ENCODE results near the gene PAK3.

The PAK3 gene

DNA sequence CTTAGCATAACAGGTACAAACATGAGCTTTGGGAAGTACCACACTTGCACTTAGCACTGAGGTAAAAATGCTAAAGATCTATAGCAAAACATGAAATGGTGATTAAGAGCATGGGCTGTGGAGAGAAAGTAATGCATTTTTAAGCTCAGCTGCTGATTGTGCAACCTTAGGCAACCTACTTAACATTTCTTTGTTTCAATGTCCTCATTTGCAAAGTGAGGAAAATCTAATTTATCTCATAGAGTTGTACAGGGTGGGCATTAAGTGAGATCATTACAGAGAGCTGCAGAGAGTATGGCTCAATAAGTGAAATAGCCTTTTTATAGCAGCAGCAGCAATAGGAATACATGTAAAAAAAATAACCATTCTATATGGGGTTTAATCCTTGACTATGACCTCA, 87.0 kb downstream of the PAK3 start:
- H3K9ac ChIP-seq (ENCODE audit: insufficient read length): no peak overlapping the region
- DNase-seq (ENCODE audit: low read depth, low spot score): no peak
- H3K9me3 ChIP-seq (ENCODE audit: low read depth, low read length): no peaks in the 10 kb centered on the region
- no peak for TF ChIP-seq FOXP2 (optimal IDR thresholded peaks at IDR 0.05; ENCODE audit: control extremely low read depth, extremely low read length, insufficient read depth)
- TF ChIP-seq EZH2 (IDR thresholded peaks at IDR 0.05): no peak
- no peak for TF ChIP-seq POLR2AphosphoS5 (IDR thresholded peaks at IDR 0.05; ENCODE audit: borderline replicate concordance, low read depth, low read length)
- H3K27ac ChIP-seq: no peak overlapping the region
- H3K4me3 ChIP-seq: no peak overlapping the region
- H3K36me3 ChIP-seq (ENCODE audit: insufficient read depth, low read length): no peaks in the 10 kb centered on the region

DNA sequence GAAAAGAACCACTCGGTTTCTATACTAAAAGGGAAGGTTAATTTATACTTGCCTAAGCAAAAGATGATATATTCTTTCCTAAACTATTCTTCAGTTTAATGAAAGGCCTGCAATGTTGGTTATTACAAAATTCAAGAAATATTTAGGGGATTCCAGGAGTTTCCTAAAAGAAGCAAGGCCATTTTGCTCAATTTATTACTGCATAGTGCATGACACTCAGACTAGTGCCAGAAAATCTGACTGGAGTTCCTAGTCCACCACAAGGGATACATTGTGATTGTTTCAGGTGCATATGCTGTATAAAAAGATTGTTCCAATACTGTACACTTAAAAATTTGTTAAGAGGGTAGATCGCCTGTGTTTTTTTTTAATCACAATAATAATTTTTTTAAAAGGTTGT, 95.6 kb downstream of the PAK3 start:
- DNase-seq (ENCODE audit: low read depth, low spot score): no peak
- Histone ChIP-seq H3K36me3 (ENCODE audit: insufficient read depth, low read length) (no peaks in the 10 kb centered on the region), H3K27ac (no peak overlapping the region), H3K9me3 (ENCODE audit: low read depth, low read length) (no peaks in the 10 kb centered on the region), H3K9ac (ENCODE audit: insufficient read length) (no peak overlapping the region), H3K4me3 (no peak overlapping the region)
- TF ChIP-seq POLR2AphosphoS5 (IDR thresholded peaks at IDR 0.05; ENCODE audit: borderline replicate concordance, low read depth, low read length) (no peak), FOXP2 (optimal IDR thresholded peaks at IDR 0.05; ENCODE audit: control extremely low read depth, extremely low read length, insufficient read depth) (no peak), EZH2 (IDR thresholded peaks at IDR 0.05) (no peak)

- no peak overlapping the region for H3K9ac ChIP-seq (ENCODE audit: insufficient read length)
- no peaks in the 10 kb centered on the region for H3K36me3 ChIP-seq (ENCODE audit: insufficient read depth, low read length)
- H3K4me3 ChIP-seq: no peak overlapping the region
- no peak for DNase-seq (ENCODE audit: low read depth, low spot score)
- no peak overlapping the region for H3K27ac ChIP-seq
- no peaks in the 10 kb centered on the region for H3K9me3 ChIP-seq (ENCODE audit: low read depth, low read length)
- no peak for TF ChIP-seq POLR2AphosphoS5 (IDR thresholded peaks at IDR 0.05; ENCODE audit: borderline replicate concordance, low read depth, low read length)
- TF ChIP-seq EZH2 (IDR thresholded peaks at IDR 0.05): no peak
- no peak for TF ChIP-seq FOXP2 (optimal IDR thresholded peaks at IDR 0.05; ENCODE audit: control extremely low read depth, extremely low read length, insufficient read depth)
Observed at GRCh38 chrX:111199505-111199904, 103.5 kb downstream of the PAK3 start.

DNA sequence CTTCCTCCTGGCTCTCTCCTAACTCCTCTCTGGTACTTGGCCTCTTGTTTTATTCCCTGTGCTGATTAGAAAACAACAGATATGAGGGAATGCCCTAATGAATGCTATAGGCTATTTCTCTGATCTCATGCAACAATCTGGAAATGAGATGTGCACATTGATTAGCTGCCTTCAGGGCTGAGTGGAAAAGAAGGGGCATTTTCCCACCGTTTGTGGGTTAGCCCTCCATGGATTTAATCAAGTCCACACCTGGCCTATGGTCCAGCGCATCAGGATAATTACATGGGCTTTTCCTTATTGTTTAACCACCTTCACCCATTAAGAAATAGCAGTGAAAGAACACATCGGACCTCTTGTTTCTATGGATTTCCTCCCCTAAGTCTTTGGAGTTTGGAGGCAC, 104.3 kb downstream of the PAK3 start:
- DNase-seq (ENCODE audit: low read depth, low spot score): no peak
- H3K27ac ChIP-seq: no peak overlapping the region

GRCh38 chrX:111207851-111208250, 111.9 kb downstream of the PAK3 start:
- Histone ChIP-seq H3K9ac (ENCODE audit: insufficient read length) (no peak overlapping the region), H3K4me3 (no peak overlapping the region), H3K36me3 (ENCODE audit: insufficient read depth, low read length) (no peaks in the 10 kb centered on the region), H3K27ac (no peak overlapping the region), H3K9me3 (ENCODE audit: low read depth, low read length) (no peaks in the 10 kb centered on the region)
- TF ChIP-seq FOXP2 (optimal IDR thresholded peaks at IDR 0.05; ENCODE audit: control extremely low read depth, extremely low read length, insufficient read depth) (no peak), POLR2AphosphoS5 (IDR thresholded peaks at IDR 0.05; ENCODE audit: borderline replicate concordance, low read depth, low read length) (no peak), EZH2 (IDR thresholded peaks at IDR 0.05) (no peak)
- DNase-seq (ENCODE audit: low read depth, low spot score): no peak

More for the DNA sequence above, 104.3 kb downstream of the PAK3 start:
- H3K36me3 ChIP-seq (ENCODE audit: insufficient read depth, low read length): no peaks in the 10 kb centered on the region
- no peak overlapping the region for H3K9ac ChIP-seq (ENCODE audit: insufficient read length)
- TF ChIP-seq FOXP2 (optimal IDR thresholded peaks at IDR 0.05; ENCODE audit: control extremely low read depth, extremely low read length, insufficient read depth) (no peak), EZH2 (IDR thresholded peaks at IDR 0.05) (no peak), POLR2AphosphoS5 (IDR thresholded peaks at IDR 0.05; ENCODE audit: borderline replicate concordance, low read depth, low read length) (no peak)
- H3K4me3 ChIP-seq: no peak overlapping the region
- no peaks in the 10 kb centered on the region for H3K9me3 ChIP-seq (ENCODE audit: low read depth, low read length)

GRCh38 chrX:111216293-111216801, 120.4 kb downstream of the PAK3 start:
- Histone ChIP-seq H3K9me3 (ENCODE audit: low read depth, low read length) (no peaks in the 10 kb centered on the region), H3K9ac (ENCODE audit: insufficient read length) (no peak overlapping the region), H3K4me3 (no peak overlapping the region), H3K27ac (no peak overlapping the region), H3K36me3 (ENCODE audit: insufficient read depth, low read length) (no peaks in the 10 kb centered on the region)
- no peak for DNase-seq (ENCODE audit: low read depth, low spot score)
- TF ChIP-seq FOXP2 (optimal IDR thresholded peaks at IDR 0.05; ENCODE audit: control extremely low read depth, extremely low read length, insufficient read depth) (no peak), POLR2AphosphoS5 (IDR thresholded peaks at IDR 0.05; ENCODE audit: borderline replicate concordance, low read depth, low read length) (no peak)

DNA sequence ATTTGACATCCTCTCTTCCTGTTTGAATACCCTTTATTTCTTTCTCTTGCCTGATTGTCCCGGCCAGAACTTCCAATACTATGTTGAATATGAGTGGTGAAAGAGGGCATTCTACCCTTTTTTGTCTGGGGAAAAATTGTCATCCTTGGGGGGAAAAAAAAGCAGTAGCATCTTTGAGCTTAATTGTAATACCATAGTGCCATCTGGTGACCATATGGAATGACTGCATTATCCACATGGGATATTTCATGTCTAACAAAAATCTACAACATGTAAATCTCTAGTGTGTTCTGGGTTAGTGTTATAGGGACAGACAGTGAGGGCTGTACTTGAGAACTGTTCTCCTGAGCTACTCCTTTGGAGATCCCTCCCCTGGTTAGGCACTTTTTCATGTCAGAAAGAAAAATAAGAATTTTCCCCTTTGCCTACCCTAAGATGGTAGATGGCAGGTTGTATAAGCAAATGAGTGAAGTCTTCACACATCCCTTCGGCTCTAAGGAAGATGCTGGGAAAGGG, 148.3 kb downstream of the PAK3 start:
- DNase-seq (ENCODE audit: low read depth, low spot score): no peak
- Histone ChIP-seq H3K36me3 (ENCODE audit: insufficient read depth, low read length) (no peaks in the 10 kb centered on the region), H3K9ac (ENCODE audit: insufficient read length) (no peak overlapping the region), H3K4me3 (no peak overlapping the region), H3K27ac (no peak overlapping the region), H3K9me3 (ENCODE audit: low read depth, low read length) (no peaks in the 10 kb centered on the region)
- TF ChIP-seq POLR2AphosphoS5 (IDR thresholded peaks at IDR 0.05; ENCODE audit: borderline replicate concordance, low read depth, low read length): no peak
- TF ChIP-seq EZH2 (IDR thresholded peaks at IDR 0.05): no peak
- TF ChIP-seq FOXP2 (optimal IDR thresholded peaks at IDR 0.05; ENCODE audit: control extremely low read depth, extremely low read length, insufficient read depth): no peak

DNA sequence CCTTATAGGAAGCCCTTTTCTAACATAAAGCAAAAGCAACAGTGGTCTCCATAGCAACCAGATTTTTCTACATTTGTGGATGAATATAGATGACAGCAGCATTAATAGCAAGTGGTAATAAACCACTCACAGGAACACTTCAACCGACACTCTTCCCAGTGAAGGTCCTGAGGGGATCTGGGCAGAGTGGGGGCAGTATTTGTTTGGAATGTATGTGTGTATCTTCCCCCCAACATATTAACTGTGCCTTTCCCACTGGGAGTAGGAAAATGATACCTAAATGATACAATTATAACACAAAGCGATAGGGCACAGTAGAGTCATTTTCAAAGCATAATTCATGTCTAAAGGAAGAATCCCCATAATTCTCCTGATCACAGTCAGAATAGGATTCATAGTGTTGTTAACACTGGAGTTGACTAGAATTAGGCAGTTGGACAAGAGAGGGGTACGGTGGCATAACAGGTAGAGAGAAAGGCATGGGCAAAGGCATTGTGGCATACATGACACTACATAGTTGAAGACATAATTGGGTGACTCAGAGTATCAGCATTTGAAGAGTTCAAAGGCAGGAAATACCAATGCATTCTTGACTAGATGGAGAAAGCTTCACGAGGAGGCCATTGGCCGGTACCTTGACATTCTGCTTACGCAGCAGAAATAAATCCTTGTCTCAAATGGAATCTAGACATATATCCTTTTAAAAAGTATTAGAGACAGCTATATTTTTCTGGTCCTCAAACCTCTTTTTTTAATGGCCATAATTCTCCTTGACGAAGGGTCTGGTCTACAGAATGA, 159.1 kb downstream of the PAK3 start:
- Histone ChIP-seq H3K4me3 (no peak overlapping the region), H3K36me3 (ENCODE audit: insufficient read depth, low read length) (no peaks in the 10 kb centered on the region), H3K27ac (no peak overlapping the region), H3K9me3 (ENCODE audit: low read depth, low read length) (no peaks in the 10 kb centered on the region), H3K9ac (ENCODE audit: insufficient read length) (no peak overlapping the region)
- DNase-seq (ENCODE audit: low read depth, low spot score): no peak
- TF ChIP-seq FOXP2 (optimal IDR thresholded peaks at IDR 0.05; ENCODE audit: control extremely low read depth, extremely low read length, insufficient read depth) (no peak), EZH2 (IDR thresholded peaks at IDR 0.05) (no peak), POLR2AphosphoS5 (IDR thresholded peaks at IDR 0.05; ENCODE audit: borderline replicate concordance, low read depth, low read length) (no peak)

Data from SK-N-MC (cell line).